SK-N-SH treated with all-trans-retinoic acid at 6 μM for 48 hours (cell line): ENCODE results near the gene ZNF860.

Experiments
- ARNTL ChIP-seq: fragments of 450-650 bp; formaldehyde crosslinking; IDR thresholded peaks from 2 replicates; pipeline ENCODE4 v1.5.0; 2020; ENCODE audit warnings: low read depth, mild to moderate bottlenecking, moderate library complexity, borderline replicate concordance
- BACH2 ChIP-seq: fragments of 250-450 bp; sonication (Bioruptor Pico); IDR thresholded peaks from 2 replicates; pipeline ENCODE4 v1.9.0; 2021; ENCODE audit warnings: mild to moderate bottlenecking, borderline replicate concordance
- CREB5 ChIP-seq: fragments of 250-450 bp; sonication (Bioruptor Pico); IDR thresholded peaks from 2 replicates; pipeline ENCODE4 v1.5.1; 2020; ENCODE audit warnings: low read depth, mild to moderate bottlenecking, moderate library complexity
- CSDC2 ChIP-seq: fragments of 250-450 bp; sonication (Bioruptor Pico); IDR thresholded peaks from 2 replicates; pipeline ENCODE4 v1.5.0; 2020; ENCODE audit warnings: mild to moderate bottlenecking, moderate library complexity
- CSRNP3 ChIP-seq: fragments of 250-450 bp; sonication (Bioruptor Pico); IDR thresholded peaks from 2 replicates; pipeline ENCODE4 v1.5.1; 2021; ENCODE audit warnings: mild to moderate bottlenecking, moderate library complexity
- ISL1 ChIP-seq: fragments of 250-450 bp; sonication (Bioruptor Pico); IDR thresholded peaks from 2 replicates; pipeline ENCODE4 v2.1.2; 2022; ENCODE audit warnings: mild to moderate bottlenecking, moderate library complexity
- RARB ChIP-seq: fragments of 250-450 bp; sonication (Bioruptor Pico); IDR thresholded peaks from 2 replicates; pipeline ENCODE4 v1.8.0; 2021; ENCODE audit warnings: mild to moderate bottlenecking, moderate library complexity
- TCF4 ChIP-seq: fragments of 250-450 bp; sonication (Bioruptor Pico); IDR thresholded peaks from 2 replicates; pipeline ENCODE4 v1.8.0; 2021; ENCODE audit warnings: mild to moderate bottlenecking, moderate library complexity, borderline replicate concordance
- ZC3H10 ChIP-seq: fragments of 250-450 bp; sonication (Bioruptor Pico); IDR thresholded peaks from 2 replicates; pipeline ENCODE4 v1.5.1; 2021; ENCODE audit warnings: mild to moderate bottlenecking, moderate library complexity
- ZFP3 ChIP-seq: fragments of 250-450 bp; sonication (Bioruptor Pico); IDR thresholded peaks from 2 replicates; pipeline ENCODE4 v1.5.0; 2020; ENCODE audit warnings: mild to moderate bottlenecking, moderate library complexity
- ZNF565 ChIP-seq: fragments of 450-650 bp; formaldehyde crosslinking; conservative IDR thresholded peaks from 2 replicates; pipeline ENCODE4 v1.5.0; 2020; ENCODE audit warnings: low read depth, mild to moderate bottlenecking, moderate library complexity
- ZNF8 ChIP-seq: fragments of 450-650 bp; formaldehyde crosslinking; IDR thresholded peaks from 2 replicates; pipeline ENCODE4 v1.5.0; 2020; ENCODE audit warnings: mild to moderate bottlenecking, moderate library complexity
- TF ChIP-seq, protein P1 (sequence below): fragments of 250-450 bp; sonication (Bioruptor Pico); IDR thresholded peaks from 2 replicates; pipeline ENCODE4 v1.8.0; 2021; ENCODE audit warnings: low read depth, mild to moderate bottlenecking, moderate library complexity, borderline replicate concordance
- TF ChIP-seq, protein P2 (sequence below): fragments of 250-450 bp; sonication (Bioruptor Pico); IDR thresholded peaks from 2 replicates; pipeline ENCODE4 v1.8.0; 2020; ENCODE audit warnings: mild to moderate bottlenecking, moderate library complexity, borderline replicate concordance

- TF ChIP-seq ZFP3 (CRISPR knock-in tag) (no peak), BACH2 (no peak), RARB (no peak), ISL1 (CRISPR knock-in tag) (no peak), ZNF8 (CRISPR knock-in tag) (no peak), ZC3H10 (no peak), CREB5 (CRISPR knock-in tag) (no peak), CSRNP3 (CRISPR knock-in tag) (no peak), TCF4 (CRISPR knock-in tag) (no peak), CSDC2 (CRISPR knock-in tag) (no peak), ZNF565 (CRISPR knock-in tag) (no peak), ARNTL (CRISPR knock-in tag) (no peak)
- TF ChIP-seq, protein P1, sequence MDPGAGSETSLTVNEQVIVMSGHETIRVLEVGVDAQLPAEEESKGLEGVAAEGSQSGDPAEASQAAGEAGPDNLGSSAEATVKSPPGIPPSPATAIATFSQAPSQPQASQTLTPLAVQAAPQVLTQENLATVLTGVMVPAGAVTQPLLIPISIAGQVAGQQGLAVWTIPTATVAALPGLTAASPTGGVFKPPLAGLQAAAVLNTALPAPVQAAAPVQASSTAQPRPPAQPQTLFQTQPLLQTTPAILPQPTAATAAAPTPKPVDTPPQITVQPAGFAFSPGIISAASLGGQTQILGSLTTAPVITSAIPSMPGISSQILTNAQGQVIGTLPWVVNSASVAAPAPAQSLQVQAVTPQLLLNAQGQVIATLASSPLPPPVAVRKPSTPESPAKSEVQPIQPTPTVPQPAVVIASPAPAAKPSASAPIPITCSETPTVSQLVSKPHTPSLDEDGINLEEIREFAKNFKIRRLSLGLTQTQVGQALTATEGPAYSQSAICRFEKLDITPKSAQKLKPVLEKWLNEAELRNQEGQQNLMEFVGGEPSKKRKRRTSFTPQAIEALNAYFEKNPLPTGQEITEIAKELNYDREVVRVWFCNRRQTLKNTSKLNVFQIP (CRISPR knock-in tag), result no peak
- TF ChIP-seq, protein P2, sequence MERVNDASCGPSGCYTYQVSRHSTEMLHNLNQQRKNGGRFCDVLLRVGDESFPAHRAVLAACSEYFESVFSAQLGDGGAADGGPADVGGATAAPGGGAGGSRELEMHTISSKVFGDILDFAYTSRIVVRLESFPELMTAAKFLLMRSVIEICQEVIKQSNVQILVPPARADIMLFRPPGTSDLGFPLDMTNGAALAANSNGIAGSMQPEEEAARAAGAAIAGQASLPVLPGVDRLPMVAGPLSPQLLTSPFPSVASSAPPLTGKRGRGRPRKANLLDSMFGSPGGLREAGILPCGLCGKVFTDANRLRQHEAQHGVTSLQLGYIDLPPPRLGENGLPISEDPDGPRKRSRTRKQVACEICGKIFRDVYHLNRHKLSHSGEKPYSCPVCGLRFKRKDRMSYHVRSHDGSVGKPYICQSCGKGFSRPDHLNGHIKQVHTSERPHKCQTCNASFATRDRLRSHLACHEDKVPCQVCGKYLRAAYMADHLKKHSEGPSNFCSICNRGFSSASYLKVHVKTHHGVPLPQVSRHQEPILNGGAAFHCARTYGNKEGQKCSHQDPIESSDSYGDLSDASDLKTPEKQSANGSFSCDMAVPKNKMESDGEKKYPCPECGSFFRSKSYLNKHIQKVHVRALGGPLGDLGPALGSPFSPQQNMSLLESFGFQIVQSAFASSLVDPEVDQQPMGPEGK (CRISPR knock-in tag), result no peak
Measured at GRCh38 chr3:31958701-31959152, 22.8 kb upstream of the ZNF860 start.
